Peyer's patch (tissue), 4 donors: ENCODE data around the gene LUZP1.

Source experiments
- POLR2A ChIP-seq, 2 donors: fragments of 450-650 bp; IDR thresholded peaks; one replicate each; pipeline ENCODE4 v1.5.1; 2017; ENCODE audit warnings: antibody characterized with exemption in 2 of 2, mild to moderate bottlenecking in 2 of 2, moderate library complexity in 2 of 2
- TF ChIP-seq, protein P1 (sequence below), 6 experiments: fragments of 450-650 bp in 4 of 6; fragments of 200-600 bp in 2 of 6; sonication (generic) in 1 of 6; IDR thresholded peaks; one replicate each; pipeline ENCODE4 v1.5.1; 2017 to 2019; ENCODE audit warnings: antibody characterized with exemption in 6 of 6, mild to moderate bottlenecking in 3 of 6, moderate library complexity in 1 of 6

DNA sequence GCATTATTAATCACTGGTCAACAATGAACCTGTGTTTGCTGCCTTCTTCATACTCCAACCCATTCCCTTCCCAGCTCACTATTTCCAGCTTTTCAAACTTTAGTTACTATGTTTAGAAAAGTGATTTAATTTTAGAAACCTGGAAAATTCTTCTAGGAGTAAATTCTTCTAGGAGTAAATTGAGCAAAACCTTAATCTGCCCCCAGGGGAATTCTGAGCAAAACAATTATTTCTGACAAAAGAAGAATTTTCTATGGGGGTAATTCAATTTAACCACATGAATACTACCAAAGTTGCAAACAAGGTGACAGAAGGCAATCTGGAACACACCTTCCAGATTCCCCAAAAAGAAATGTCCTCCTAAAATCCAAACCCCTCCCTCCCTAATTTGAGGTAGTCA, 1.8 kb downstream of the LUZP1 start:
- TF ChIP-seq, protein P1, sequence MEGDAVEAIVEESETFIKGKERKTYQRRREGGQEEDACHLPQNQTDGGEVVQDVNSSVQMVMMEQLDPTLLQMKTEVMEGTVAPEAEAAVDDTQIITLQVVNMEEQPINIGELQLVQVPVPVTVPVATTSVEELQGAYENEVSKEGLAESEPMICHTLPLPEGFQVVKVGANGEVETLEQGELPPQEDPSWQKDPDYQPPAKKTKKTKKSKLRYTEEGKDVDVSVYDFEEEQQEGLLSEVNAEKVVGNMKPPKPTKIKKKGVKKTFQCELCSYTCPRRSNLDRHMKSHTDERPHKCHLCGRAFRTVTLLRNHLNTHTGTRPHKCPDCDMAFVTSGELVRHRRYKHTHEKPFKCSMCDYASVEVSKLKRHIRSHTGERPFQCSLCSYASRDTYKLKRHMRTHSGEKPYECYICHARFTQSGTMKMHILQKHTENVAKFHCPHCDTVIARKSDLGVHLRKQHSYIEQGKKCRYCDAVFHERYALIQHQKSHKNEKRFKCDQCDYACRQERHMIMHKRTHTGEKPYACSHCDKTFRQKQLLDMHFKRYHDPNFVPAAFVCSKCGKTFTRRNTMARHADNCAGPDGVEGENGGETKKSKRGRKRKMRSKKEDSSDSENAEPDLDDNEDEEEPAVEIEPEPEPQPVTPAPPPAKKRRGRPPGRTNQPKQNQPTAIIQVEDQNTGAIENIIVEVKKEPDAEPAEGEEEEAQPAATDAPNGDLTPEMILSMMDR (IDR thresholded peaks at IDR 0.05): peak in 2 of 6 experiments; percentile 16 to 31
- TF ChIP-seq POLR2A (IDR thresholded peaks at IDR 0.05): no peak
